Loucy (cell line): ENCODE data around the gene AGBL1.

Source experiments
- H2AFZ ChIP-seq: fragments of 200-600 bp; sonication (generic); 2 replicates; pipeline ENCODE4 v1.6.0; 2016; ENCODE audit warnings: antibody characterized with exemption, mild to moderate bottlenecking, low read length, moderate library complexity
- H3F3A ChIP-seq: fragments of 200-600 bp; 2 replicates; pipeline ENCODE4 v1.6.0; 2016; ENCODE audit warnings: antibody characterized with exemption, low read depth, mild to moderate bottlenecking
- H3K27me3 ChIP-seq: fragments of 200-600 bp; sonication (generic); 2 replicates; pipeline ENCODE4 v1.6.1; 2014; ENCODE audit warnings: low read length, mild to moderate bottlenecking; ENCODE audit not compliant: insufficient read depth, poor library complexity, severe bottlenecking
- H3K36me3 ChIP-seq: fragments of 200-600 bp; sonication (generic); 2 replicates; pipeline ENCODE4 v1.6.1; 2016; ENCODE audit warnings: low read length; ENCODE audit not compliant: insufficient read depth
- H3K4me1 ChIP-seq: fragments of 200-600 bp; sonication (generic); 2 replicates; pipeline ENCODE4 v1.5.1; 2014; ENCODE audit warnings: low read length, mild to moderate bottlenecking; ENCODE audit not compliant: insufficient read depth, poor library complexity, severe bottlenecking
- H3K4me2 ChIP-seq: fragments of 200-600 bp; sonication (generic); 2 replicates; pipeline ENCODE4 v1.6.0; 2014; ENCODE audit warnings: antibody characterized with exemption, low read length, low read depth, mild to moderate bottlenecking; ENCODE audit not compliant: poor library complexity, severe bottlenecking
- H3K4me3 ChIP-seq: fragments of 200-600 bp; sonication (generic); 2 replicates; pipeline ENCODE4 v1.5.1; 2014; ENCODE audit warnings: low read length, mild to moderate bottlenecking, mixed read lengths; ENCODE audit not compliant: poor library complexity, severe bottlenecking
- H3K79me2 ChIP-seq: fragments of 200-600 bp; sonication (generic); 2 replicates; pipeline ENCODE4 v1.6.1; 2014; ENCODE audit warnings: low read length; ENCODE audit not compliant: insufficient read depth
- H3K9ac ChIP-seq: fragments of 200-600 bp; sonication (generic); 2 replicates; pipeline ENCODE4 v1.6.0; 2014; ENCODE audit warnings: mild to moderate bottlenecking, low read depth, low read length, moderate library complexity; ENCODE audit not compliant: poor library complexity, severe bottlenecking
- H3K9me2 ChIP-seq: fragments of 200-600 bp; sonication (generic); replicated peaks from 2 replicates; pipeline ENCODE4 v1.6.1; 2016; ENCODE audit warnings: low read depth, low read length, mixed read lengths
- H3K9me3 ChIP-seq: fragments of 200-600 bp; sonication (generic); 2 replicates; pipeline ENCODE4 v1.6.1; 2014; ENCODE audit warnings: mild to moderate bottlenecking, antibody characterized with exemption, low read length, low read depth; ENCODE audit not compliant: insufficient read depth
- H4K20me1 ChIP-seq: fragments of 200-600 bp; sonication (generic); 2 replicates; pipeline ENCODE4 v1.6.0; 2014; ENCODE audit warnings: antibody characterized with exemption, low read length, mild to moderate bottlenecking; ENCODE audit not compliant: insufficient read depth, poor library complexity, severe bottlenecking
- EZH2phosphoT487 ChIP-seq: fragments of 200-600 bp; IDR thresholded peaks from 2 replicates; pipeline ENCODE4 v1.6.1; 2018; ENCODE audit warnings: antibody characterized with exemption, mild to moderate bottlenecking, moderate library complexity, borderline replicate concordance
- TF ChIP-seq, protein P1 (sequence below): fragments of 200-600 bp; sonication (generic); conservative IDR thresholded peaks from 2 replicates; pipeline ENCODE4 v1.5.1; 2014; ENCODE audit warnings: mild to moderate bottlenecking, antibody characterized with exemption, low read length

Gene AGBL1

DNA sequence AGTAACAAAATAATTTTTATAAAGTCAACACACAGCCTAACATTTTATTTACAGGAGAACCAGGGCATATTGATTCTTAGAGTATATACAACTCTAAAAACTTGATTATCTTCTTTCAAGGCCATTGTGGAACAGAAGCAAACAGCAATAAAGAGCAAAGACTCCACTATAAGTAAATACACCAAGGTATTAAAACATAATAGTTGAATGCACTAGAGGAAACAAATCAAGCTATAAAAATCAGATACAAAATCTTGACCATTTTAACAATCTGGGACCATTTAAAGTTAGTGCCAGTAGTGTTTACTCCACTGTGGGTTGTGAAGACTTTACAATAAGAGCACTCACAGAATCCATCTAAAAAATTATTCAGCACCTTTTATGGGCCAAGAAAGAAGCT lies 323.6 kb downstream of the AGBL1 start:
- no peak overlapping the region for H3K4me3 ChIP-seq
- H3K4me2 ChIP-seq, result no peak overlapping the region
- H3K9ac ChIP-seq, result no peak overlapping the region
- H3K79me2 ChIP-seq, result no peaks in the 10 kb centered on the region
- no peaks in the 10 kb centered on the region for H3K36me3 ChIP-seq
- H3K4me1 ChIP-seq, result no peaks in the 10 kb centered on the region
- no peaks in the 10 kb centered on the region for H3K9me2 ChIP-seq
- TF ChIP-seq, protein P1, sequence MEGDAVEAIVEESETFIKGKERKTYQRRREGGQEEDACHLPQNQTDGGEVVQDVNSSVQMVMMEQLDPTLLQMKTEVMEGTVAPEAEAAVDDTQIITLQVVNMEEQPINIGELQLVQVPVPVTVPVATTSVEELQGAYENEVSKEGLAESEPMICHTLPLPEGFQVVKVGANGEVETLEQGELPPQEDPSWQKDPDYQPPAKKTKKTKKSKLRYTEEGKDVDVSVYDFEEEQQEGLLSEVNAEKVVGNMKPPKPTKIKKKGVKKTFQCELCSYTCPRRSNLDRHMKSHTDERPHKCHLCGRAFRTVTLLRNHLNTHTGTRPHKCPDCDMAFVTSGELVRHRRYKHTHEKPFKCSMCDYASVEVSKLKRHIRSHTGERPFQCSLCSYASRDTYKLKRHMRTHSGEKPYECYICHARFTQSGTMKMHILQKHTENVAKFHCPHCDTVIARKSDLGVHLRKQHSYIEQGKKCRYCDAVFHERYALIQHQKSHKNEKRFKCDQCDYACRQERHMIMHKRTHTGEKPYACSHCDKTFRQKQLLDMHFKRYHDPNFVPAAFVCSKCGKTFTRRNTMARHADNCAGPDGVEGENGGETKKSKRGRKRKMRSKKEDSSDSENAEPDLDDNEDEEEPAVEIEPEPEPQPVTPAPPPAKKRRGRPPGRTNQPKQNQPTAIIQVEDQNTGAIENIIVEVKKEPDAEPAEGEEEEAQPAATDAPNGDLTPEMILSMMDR, result no peak
- TF ChIP-seq EZH2phosphoT487, result no peak
- H3K9me3 ChIP-seq, result no peaks in the 10 kb centered on the region
- H3F3A ChIP-seq, result no peaks in the 10 kb centered on the region
- H3K27me3 ChIP-seq, result no peaks in the 10 kb centered on the region
- H4K20me1 ChIP-seq, result no peaks in the 10 kb centered on the region
- H2AFZ ChIP-seq, result no peak overlapping the region

DNA sequence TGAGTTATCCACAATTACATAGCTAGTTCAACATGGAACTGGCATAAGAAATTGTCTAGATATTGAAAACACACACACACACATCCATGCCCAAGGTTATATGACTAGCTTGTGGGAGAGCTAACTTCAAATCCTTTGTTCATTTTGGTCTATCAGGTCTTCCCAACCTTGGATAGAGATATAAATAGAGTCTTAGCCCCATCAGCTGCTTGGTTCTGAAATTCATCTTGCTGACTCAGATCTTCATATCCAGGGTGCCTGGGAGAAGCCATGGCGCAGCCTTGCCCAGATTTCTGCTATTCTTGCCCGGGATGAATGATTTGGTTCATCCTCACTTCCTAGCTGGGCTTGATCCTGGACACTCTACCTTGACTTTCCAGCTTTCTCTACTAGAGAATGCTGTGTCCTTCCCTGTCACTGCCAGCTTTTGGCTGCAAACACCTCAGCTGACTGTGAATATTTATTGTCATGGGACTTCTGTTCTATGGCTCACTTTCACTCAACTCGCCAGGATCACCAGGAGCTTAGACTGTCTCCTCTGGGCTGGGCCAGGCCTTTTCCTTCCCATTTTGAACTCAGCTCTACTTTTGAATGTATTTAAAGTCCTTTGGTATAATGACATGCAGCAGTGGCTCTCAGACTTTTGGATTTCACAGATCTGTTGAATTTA lies 324.4 kb downstream of the AGBL1 start:
- Histone ChIP-seq H3K36me3 (no peaks in the 10 kb centered on the region), H4K20me1 (no peaks in the 10 kb centered on the region), H3F3A (no peaks in the 10 kb centered on the region), H3K27me3 (no peaks in the 10 kb centered on the region), H3K9me2 (no peaks in the 10 kb centered on the region), H2AFZ (no peak overlapping the region), H3K4me1 (no peaks in the 10 kb centered on the region), H3K4me2 (no peak overlapping the region), H3K79me2 (no peaks in the 10 kb centered on the region), H3K9ac (no peak overlapping the region), H3K4me3 (no peak overlapping the region), H3K9me3 (no peaks in the 10 kb centered on the region)
- no peak for TF ChIP-seq EZH2phosphoT487
- TF ChIP-seq, protein P1, result no peak

DNA sequence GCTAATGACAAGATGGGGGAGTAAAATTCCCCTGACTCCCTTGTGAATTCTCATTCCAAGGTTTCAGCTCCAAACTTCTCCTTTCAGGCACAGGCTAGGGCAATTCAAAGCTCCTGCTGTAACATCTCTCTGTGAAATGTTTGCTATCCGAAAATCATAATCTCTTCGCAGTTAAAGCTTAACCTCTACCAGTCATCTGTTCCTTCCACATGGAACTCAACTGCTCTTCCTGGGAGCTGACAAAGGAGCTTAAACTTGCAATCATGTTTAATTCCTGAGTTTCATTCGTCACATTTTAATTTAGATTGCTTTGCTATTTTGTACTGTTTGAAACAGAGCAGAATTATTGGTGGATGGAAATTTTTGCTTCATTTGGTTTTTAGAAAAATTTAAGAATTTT lies 328.6 kb downstream of the AGBL1 start:
- Histone ChIP-seq H3K9me3 (no peaks in the 10 kb centered on the region), H3K9me2 (no peaks in the 10 kb centered on the region), H3K4me1 (no peaks in the 10 kb centered on the region), H2AFZ (no peak overlapping the region), H3F3A (no peaks in the 10 kb centered on the region), H3K4me3 (no peak overlapping the region), H3K4me2 (no peak overlapping the region), H3K9ac (no peak overlapping the region), H4K20me1 (no peaks in the 10 kb centered on the region), H3K79me2 (no peaks in the 10 kb centered on the region), H3K27me3 (no peaks in the 10 kb centered on the region), H3K36me3 (no peaks in the 10 kb centered on the region)
- TF ChIP-seq, protein P1, result no peak
- TF ChIP-seq EZH2phosphoT487, result no peak
